Stimulated activated CD4-positive, alpha-beta T cell treated with anti-CD3 and anti-CD28 coated beads, Interleukin-15, amount 100 ng/mL, for 24 hours (primary cell): ENCODE measurements around the gene CCL17.
"Not testable (repeated sequence)": the region's sequence is repeated elsewhere in the genome, so short reads cannot be mapped to it uniquely, and the experiment has no call there.

Experiments
- DNase-seq: peaks from one replicate; pipeline ENCODE4 v3.0.0-alpha.2; 2020

CCL17 gene

DNA sequence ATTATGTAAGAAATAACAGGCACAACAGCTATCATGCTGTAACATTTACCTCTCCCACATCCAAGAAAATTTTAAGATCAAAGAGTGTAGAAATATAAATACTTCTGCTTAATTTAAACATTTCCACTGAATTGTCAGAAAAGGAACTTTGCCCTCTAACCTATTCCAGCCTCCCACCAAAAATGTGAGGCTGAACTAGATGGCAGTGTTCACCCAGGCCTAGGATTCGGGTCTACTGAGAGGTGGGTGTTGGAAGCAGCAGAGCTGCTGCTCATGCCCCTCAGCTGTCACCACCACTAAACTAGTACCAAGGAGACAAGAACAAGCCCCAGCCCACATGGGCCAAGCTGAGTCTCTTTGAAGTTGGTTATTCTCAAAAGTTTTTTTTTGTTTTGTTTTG lies 31.3 kb downstream of the CCL17 start:
- no peak for DNase-seq

DNA sequence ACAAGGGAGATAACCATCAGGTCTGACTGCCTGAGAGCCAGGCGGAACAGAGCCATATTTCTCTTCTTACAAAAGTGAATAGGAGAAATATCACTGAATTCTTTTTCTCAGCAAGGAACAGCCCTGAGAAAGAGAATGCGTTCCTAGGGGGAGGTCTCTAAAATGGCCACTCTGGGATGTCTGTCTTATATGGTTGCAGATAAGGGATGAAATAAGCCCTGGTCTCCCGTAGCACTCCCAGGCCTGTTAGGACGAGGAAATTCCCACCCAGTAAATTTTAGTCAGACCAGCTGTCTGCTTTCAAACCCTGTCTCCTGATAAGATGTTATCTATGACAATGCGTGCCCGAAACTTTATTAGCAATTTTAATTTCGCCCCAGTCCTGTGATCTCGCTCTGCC lies 35.4 kb downstream of the CCL17 start:
- DNase-seq: not testable (repeated sequence)

DNA sequence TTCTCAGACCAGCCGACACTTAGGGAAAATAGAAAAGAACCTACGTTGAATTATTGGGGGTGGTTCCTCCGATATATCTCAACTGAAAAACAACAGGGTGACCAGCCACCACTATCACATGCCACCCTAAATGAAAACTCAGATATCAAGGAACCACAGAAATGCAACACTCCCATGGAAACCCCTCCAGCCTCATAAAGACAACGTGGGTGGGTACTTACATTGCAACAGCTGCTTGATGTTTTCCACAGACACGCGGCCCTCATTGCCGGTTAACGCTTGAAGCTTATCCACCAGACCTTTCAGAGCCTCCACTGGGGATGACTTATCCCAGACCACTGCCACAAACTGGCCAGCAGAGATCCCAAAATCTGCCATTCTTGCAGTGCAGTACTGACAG lies 36.0 kb downstream of the CCL17 start:
- not testable (repeated sequence) for DNase-seq

DNA sequence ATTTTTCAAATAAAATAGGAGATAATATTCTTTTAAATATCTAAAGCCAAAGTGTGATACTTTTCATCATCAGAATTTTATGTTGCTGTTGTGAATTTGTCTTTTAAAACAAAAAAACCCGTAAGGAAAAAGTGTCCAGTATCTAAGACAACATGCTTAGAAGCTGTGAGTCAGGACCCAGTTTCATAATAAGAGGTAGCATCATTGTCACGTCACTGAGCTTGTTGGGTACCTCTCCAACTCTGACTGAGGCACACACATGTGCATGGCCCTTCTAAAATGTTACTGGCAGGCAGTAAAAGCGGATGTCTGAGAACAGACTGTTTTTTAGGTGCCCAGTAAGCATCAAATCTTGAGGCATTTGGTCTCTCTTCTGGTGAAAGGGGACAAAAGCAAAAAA lies 40.1 kb downstream of the CCL17 start:
- no peak for DNase-seq

DNA sequence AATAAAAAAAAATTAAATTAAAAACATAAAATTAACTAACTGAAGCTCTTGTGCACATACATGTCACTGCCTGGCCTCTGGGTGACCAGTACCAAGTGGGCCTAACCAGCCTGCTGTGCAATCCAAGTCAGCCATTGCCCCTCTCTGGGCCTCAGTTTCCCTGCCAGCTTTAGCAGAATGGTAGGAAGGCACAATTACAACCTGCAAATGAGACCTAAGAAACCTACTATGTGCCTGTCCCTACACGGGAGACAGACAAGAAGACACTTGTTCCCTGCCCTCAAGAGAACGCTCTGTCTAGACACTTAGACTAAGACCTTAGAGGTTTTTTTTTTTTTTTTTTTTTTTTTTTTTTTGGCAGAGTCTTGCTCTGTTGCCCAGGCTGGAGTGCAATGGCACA lies 40.9 kb downstream of the CCL17 start:
- DNase-seq: no peak

DNA sequence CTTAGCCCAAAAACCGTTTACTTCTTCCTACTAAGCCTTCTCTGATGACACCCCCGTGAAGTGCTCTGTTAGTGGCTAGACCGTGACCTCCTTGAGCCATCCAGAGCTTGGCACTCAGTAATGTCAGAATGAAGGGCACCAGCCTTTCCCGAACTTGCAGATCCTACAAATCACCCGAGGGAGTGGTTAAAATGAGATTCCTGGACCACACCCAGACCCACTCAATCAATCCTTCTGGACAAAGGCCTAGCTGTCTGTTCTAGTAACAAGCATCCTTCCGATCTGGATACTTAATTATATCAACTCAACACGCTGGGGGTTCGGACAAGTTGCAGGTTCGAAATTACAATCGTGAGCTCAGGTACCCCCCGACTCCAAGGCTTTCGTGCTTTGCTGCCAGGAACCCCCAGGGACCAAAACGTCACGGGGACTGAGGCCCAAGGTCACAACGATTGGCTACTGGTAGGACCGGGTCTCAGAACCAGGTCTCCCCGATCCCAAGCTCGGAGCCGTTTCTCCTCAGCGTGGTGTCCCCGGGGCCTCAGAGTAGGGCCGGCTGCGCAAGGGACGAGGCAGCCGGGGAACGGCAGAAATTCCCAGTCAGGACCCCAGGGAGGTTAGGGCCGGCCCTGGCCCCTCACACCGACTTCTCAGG lies 42.1 kb downstream of the CCL17 start:
- peak; percentile 39 for DNase-seq

DNA sequence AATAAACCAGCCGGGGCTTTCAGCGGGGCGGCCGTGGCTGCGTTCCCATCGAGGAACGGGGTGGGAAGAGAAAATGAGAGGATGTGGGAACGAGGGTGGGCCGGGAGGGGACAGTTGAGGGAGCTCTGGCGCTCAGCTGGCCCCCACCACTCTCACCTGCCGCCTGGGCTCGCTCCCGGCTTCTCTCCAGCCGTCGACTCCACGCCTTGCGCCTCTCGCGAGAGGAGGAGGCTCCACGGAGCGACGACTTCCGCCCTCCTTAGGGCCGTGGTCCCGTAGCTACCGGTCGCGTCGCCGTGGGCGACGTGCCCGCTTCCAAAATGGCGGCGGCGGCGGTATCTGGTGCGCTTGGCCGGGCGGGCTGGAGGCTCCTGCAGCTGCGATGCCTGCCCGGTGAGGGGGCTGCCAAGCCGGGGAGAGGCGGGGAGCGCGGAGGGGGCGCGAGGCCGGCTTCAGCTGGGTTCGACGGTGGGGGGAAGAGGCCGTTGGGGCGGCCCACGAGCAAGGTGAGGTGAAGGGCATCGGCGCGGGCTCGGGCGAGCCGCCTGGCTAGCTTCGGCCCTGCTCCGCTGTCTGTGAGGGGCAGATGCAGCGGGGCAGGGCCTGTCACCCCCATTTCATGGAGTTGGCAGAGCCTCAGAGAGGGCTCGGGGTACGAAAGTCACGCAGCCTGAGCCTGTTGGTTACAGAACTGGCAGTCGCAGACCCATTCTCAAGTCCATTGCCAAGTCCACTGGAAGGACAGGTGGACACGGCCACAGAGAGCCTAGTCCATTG lies 42.8 kb downstream of the CCL17 start, which contains the start of the genes CIAPIN1 and COQ9:
CIAPIN1 (minus strand) TSS at position 200 of the 777 bp plus-strand sequence. CDS start 6,457 bp downstream, outside the sequence.
COQ9 (plus strand) TSS at position 294 of the 777 bp plus-strand sequence; CDS start at position 321, 27 bp downstream.
- peak; percentile 95 for DNase-seq

DNA sequence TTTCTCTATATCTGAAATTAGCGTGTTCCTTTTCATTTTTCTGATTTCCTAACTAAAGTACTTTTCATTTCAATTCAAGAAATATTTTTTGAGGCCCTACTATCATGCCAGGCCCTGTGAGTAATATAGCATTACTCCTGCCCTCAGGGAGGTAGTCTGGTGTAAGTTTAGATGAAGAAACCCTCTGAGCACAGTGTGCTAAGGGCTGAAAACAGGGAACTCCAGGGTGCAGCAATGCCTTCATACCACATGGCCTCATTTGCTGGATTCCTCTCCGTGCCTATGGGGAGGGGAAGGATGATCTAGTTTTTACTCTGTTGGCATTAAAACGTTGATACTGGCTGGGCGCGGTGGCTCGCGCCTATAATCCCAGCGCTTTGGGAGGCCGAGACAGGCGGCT lies 47.5 kb downstream of the CCL17 start:
- DNase-seq: no peak

DNA sequence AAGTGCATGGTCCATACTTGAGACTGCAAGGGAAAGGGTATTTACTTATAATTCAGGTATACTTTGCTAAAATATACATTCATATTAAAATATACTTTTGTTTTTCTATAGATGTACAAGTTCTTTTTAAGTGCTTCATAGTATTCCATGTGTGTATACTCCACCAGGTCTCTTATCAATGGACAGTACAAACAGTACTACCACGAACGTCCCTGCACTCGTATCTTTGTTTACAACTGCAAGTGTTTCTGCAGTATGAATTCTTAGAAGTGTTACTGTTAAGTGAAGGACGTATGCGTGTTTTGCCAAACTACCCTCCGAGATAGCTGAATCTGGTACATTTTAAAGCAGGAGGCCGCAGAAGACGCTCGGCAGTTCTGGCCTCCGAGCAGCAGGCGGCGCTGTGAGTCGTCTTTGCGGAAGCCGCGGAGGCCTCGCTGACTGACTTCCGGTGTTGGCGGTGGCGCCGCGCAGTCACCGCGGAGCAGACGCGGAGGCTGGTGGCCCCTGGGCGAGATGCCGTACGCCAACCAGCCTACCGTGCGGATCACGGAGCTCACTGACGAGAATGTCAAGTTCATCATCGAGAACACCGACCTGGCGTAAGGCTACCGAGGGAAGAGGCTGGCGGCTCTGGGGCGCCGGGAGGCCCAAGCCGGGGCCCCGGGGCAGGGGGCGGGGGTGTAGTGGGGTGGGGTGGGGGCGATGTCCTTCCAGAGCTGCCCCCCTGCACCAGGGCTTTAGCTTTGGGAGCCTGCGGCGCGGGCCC lies 57.8 kb downstream of the CCL17 start, which contains the start of gene POLR2C:
POLR2C (plus strand) TSS at position 471 of the 769 bp plus-strand sequence; CDS start at position 517, 46 bp downstream.
- peak; percentile 94 for DNase-seq

DNA sequence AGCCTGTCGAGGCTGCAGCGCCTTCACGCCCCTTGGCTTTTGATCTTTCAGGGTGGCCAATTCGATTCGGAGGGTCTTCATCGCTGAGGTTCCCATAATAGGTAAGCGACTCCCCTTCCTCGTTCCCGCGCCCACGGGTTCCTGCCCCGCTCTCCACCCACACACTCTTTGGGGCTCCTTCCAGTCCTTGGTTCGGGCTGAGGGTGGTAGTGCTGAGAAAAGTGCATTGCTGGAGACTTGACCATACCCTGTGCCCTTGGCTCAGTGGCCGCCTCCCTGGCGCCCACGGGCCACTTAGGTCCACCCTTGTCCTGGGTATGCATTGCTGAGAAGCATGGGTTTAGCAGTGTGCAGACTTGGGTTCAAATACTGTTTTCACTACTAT lies 58.4 kb downstream of the CCL17 start:
- DNase-seq: no peak

DNA sequence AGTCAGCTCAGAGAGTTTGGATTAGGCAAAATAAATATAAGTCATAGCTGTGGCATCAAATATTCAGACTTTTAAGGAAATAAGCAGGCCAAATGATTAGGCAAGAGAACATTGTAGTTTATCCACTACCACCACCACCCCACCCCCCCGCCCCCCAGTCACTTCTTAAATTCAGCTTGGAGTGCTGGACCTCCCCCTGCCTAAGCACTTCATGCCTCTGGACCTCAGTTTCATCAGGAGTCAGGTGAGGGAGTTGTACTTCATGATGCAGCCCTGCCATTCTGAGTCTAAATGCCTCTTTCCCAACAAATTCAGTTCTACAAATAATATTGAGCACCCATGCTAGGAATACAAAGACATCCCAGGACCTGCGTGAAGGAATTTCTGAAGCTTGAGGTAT lies 60.0 kb downstream of the CCL17 start:
- DNase-seq: no peak
